Measurements from ENCODE around the gene RPE. TPM values are rescaled to one million over a fixed set of nuclear protein-coding genes. Genes with fewer than 3 reads are reported as not detected.

The RPE gene
- total RNA-seq = 45.1 TPM
- long read RNA-seq, transcript RPE-202 (6 exons, 2,569 nt) = major isoform, 57 of 80 reads
- long read RNA-seq, partial matches to known transcripts = 3 of 80 reads
- long read RNA-seq, other reads (novel, unspliced or antisense) = 11 of 80 reads

DNA sequence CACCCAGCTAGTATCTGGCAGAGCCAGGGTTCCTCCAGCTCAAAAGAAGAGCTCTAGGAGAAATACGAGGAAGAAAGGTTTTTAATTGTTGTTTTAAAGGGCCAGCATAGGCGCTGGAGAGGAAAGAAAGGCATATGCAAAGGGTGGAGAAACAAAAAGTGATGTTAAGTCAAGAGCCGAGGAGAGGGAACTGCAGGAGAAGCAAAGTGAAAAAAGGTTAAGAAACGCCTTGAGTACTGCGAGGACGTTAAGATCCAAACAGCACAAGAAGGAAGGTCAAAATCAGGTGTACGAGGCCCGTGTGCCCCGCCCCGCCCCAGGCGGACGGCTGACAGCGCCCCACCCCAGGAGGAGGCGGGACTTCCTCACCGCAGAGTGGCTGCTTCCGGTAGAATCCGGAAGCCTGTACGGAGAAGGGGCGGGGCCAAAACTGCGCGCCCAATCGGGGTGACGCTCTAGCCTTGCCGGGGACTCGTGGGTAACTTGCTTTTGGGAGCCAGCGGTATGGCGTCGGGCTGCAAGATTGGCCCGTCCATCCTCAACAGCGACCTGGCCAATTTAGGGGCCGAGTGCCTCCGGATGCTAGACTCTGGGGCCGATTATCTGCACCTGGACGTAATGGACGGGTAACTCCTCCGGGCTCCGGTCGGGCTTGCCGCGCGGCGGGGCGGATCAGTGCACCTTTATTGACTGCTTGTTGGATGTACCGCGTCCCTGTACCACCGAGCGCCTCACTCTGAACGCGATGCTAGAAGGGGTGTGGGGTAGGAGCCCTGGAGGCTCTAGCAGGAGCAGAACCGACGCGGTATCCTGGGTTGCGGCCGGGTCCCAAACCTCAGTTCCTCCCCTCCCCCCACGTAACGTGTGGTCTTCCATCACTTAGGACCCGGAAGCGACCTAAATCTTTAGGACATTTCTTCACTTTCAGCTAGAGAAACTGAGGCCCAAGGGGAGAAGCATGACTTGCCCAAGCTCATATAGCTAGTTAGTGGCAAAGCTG is at the start of gene RPE:
Gene RPE (plus strand): TSS at position 481 of the 1,000 bp plus-strand sequence. CDS start 24 bp downstream, at position 505.
- Histone ChIP-seq H3K4me1 (peaks cover 46% of the 10 kb centered on the region), H3K27me3 (ENCODE audit: low read depth) (no peaks in the 10 kb centered on the region), H3K4me3 (peak within 1 kb of the TSS; percentile 81), H3K9me3 (no peaks in the 10 kb centered on the region), H3K27ac (peak within 1 kb of the TSS; percentile 82), H3K36me3 (no peaks in the 10 kb centered on the region)
- DNase-seq (peak; percentile 97), ATAC-seq (peak; percentile 100)
- intact Hi-C loops (cut with DNase I) = no loop called here
- TF ChIP-seq, protein P1, sequence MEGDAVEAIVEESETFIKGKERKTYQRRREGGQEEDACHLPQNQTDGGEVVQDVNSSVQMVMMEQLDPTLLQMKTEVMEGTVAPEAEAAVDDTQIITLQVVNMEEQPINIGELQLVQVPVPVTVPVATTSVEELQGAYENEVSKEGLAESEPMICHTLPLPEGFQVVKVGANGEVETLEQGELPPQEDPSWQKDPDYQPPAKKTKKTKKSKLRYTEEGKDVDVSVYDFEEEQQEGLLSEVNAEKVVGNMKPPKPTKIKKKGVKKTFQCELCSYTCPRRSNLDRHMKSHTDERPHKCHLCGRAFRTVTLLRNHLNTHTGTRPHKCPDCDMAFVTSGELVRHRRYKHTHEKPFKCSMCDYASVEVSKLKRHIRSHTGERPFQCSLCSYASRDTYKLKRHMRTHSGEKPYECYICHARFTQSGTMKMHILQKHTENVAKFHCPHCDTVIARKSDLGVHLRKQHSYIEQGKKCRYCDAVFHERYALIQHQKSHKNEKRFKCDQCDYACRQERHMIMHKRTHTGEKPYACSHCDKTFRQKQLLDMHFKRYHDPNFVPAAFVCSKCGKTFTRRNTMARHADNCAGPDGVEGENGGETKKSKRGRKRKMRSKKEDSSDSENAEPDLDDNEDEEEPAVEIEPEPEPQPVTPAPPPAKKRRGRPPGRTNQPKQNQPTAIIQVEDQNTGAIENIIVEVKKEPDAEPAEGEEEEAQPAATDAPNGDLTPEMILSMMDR (IDR thresholded peaks at IDR 0.05) = no peak

DNA sequence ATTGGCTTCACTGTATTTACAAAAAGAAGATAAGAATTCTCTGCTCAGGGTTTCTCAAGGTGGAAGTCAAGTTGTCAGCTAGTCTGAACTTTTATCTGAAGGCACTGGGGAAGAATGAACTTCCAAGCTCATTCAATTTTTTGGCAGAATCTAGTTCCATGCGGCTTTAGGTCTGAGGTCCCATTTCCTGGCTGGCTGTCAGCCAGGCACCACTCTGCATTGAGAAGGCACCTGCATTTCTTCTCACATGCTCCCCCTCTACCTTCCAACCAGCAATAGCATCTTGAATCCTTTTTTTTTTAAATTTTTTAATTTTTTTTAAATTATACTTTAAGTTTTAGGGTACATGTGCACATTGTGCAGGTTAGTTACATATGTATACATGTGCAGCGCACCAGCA is 46.2 kb upstream of the RPE start:
- intact Hi-C loops (cut with DNase I) = no loop called here
- Histone ChIP-seq H3K27ac (no peak overlapping the region), H3K4me1 (peaks cover 3% of the 10 kb centered on the region), H3K36me3 (no peaks in the 10 kb centered on the region), H3K4me3 (no peak overlapping the region), H3K9me3 (no peaks in the 10 kb centered on the region), H3K27me3 (ENCODE audit: low read depth) (no peaks in the 10 kb centered on the region)
- DNase-seq (no peak), ATAC-seq (no peak)
- TF ChIP-seq, protein P1 (IDR thresholded peaks at IDR 0.05) = no peak

DNA sequence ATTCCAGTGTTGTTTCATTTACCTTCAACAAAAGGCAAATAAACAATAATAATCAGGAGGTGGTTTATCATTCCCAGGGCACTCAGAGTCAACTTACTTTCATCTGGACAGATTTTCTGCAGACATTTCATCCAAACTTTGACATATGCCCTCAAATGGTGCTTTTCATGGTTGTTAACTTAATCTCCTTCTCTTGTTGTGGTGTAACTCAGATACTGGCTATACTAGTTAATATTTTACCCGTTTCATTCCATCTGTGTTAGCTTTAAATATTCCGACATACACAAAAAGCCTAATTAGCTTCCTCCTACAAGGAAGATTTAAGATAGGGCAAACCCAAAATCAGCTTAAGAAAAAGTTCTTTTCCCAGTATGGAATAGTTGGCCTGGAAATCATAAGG is 44.4 kb upstream of the RPE start:
- H3K4me1 ChIP-seq = peaks cover 3% of the 10 kb centered on the region
- TF ChIP-seq, protein P1 (IDR thresholded peaks at IDR 0.05) = no peak
- no peak for ATAC-seq
- no peak for DNase-seq
- no peaks in the 10 kb centered on the region for H3K27me3 ChIP-seq (ENCODE audit: low read depth)
- intact Hi-C loops (cut with DNase I) = no loop called here
- H3K27ac ChIP-seq = no peak overlapping the region
- no peak overlapping the region for H3K4me3 ChIP-seq
- no peaks in the 10 kb centered on the region for H3K36me3 ChIP-seq
- no peaks in the 10 kb centered on the region for H3K9me3 ChIP-seq

DNA sequence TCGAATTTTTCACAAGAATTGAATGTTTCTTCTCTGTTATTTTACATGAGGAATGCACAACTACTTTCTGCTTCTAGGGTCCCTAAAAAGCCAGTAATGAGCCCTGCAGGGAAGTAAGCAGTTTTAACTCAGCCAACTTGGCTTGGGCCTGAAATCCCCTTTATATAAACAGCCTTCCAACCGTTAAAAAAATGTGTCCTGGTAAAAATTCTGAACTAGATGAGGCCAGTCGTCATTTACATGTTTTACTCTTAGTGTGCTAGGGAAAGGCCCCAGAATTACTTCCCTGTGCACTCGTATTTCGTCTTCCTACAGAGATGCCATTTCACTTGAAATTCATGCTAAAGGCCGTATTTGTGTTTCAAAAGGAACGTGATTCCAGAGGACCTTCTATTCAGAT is 42.4 kb upstream of the RPE start:
- no peaks in the 10 kb centered on the region for H3K36me3 ChIP-seq
- peaks cover 3% of the 10 kb centered on the region for H3K4me1 ChIP-seq
- no peaks in the 10 kb centered on the region for H3K27me3 ChIP-seq (ENCODE audit: low read depth)
- intact Hi-C loops (cut with DNase I) = no loop called here
- TF ChIP-seq, protein P1 (IDR thresholded peaks at IDR 0.05) = no peak
- H3K9me3 ChIP-seq = no peaks in the 10 kb centered on the region
- DNase-seq (no peak), ATAC-seq (no peak)
- no peak overlapping the region for H3K4me3 ChIP-seq
- no peak overlapping the region for H3K27ac ChIP-seq

DNA sequence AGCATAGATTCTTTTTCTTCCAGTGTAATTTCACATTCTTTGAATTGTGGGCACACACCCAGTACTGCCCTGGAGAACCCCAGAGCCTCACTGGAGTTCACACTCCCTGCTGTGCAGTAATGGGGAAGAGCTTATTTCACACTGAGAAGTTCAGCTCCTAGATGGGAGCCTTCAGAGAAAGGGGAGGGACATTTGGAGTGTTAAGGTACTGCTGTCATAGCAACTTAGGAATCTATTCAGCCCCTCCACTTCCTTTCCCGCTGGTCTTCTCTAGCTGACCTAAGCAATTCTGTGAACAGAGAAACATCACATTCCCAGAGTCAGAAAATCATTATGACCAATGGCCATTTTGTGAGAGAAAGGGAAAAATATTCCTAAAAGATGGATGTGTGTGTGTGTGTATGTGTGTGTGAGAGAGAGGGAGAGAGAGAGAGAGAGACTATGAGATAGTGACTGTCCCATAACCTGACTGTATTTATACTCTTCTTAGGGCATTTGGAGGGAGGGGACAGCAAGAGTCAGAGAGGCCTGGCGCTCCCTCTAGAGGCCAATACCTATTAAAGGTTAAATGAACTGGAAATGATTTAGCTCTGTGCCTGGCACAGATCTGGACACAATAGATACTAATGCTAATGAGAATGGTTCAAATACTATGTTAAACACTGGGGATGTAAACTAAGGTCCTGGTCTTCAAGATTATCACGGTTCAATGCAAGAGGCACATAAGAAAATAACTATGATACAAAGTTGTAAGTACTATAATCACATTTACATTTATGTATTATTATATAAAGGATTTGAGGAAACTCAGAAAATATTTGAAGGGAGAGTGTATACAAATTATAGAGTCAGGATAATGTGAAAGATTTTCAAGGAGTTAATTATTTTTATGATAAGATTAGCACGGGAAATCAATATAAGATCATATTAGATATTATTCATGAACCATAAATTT is 41.5 kb upstream of the RPE start:
- Histone ChIP-seq H3K4me3 (no peak overlapping the region), H3K4me1 (peaks cover 3% of the 10 kb centered on the region), H3K27me3 (ENCODE audit: low read depth) (no peaks in the 10 kb centered on the region), H3K36me3 (no peaks in the 10 kb centered on the region), H3K27ac (no peak overlapping the region), H3K9me3 (no peaks in the 10 kb centered on the region)
- TF ChIP-seq, protein P1 (IDR thresholded peaks at IDR 0.05) = peak; percentile 60
- peak; percentile 49 for DNase-seq
- intact Hi-C loops (cut with DNase I) = no loop called here
- ATAC-seq = peak; percentile 84 to 85
